Umbilical cord (tissue), 2 donors: ENCODE data around the gene SLC51A. TPM values are rescaled to one million over a fixed set of nuclear protein-coding genes. Genes with fewer than 3 reads are reported as not detected.
"Not testable (repeated sequence)": the region's sequence is repeated elsewhere in the genome, so short reads cannot be mapped to it uniquely, and the experiment has no call there.

Experiments
- DNase-seq: peaks from one replicate; pipeline ENCODE4 v3.0.0-alpha.2; 2015; ENCODE audit warnings: low spot score
- total RNA-seq: library from RNA; depleted of rRNA; stranded (reverse); fragments of >200 nt; gene quantifications from one replicate; pipeline ENCODE4 v1.2.3, GENCODE V29; 2014; ENCODE audit warnings: low replicate concordance; ENCODE audit not compliant: insufficient read depth

Gene SLC51A
- total RNA-seq, 1 donor from 2014 or later: 7.9 TPM

GRCh38 chr3:196238612-196239560, 22.6 kb downstream of the SLC51A start:
- DNase-seq: no peak

- DNase-seq: no peak
Observed at GRCh38 chr3:196240424-196240823, 24.1 kb downstream of the SLC51A start.

GRCh38 chr3:196241704-196242103, 25.4 kb downstream of the SLC51A start:
- DNase-seq: no peak

- DNase-seq: not testable (repeated sequence)
Observed at GRCh38 chr3:196244166-196244565, 27.8 kb downstream of the SLC51A start.

GRCh38 chr3:196246612-196247308, 30.4 kb downstream of the SLC51A start:
- DNase-seq: no peak

- DNase-seq: no peak
Observed at GRCh38 chr3:196251918-196252317, 35.6 kb downstream of the SLC51A start.

GRCh38 chr3:196254376-196255283, 38.3 kb downstream of the SLC51A start:
- no peak for DNase-seq

GRCh38 chr3:196255776-196256175, 39.4 kb downstream of the SLC51A start:
- no peak for DNase-seq

GRCh38 chr3:196260784-196261183, 44.5 kb downstream of the SLC51A start:
- DNase-seq: no peak

- no peak for DNase-seq
Observed at GRCh38 chr3:196263819-196264218, 47.5 kb downstream of the SLC51A start.

- DNase-seq: no peak
Observed at GRCh38 chr3:196268284-196269163, 52.2 kb downstream of the SLC51A start.

GRCh38 chr3:196270499-196270898, 54.2 kb downstream of the SLC51A start:
- DNase-seq: no peak

- DNase-seq: no peak
Observed at GRCh38 chr3:196272826-196273225, 56.5 kb downstream of the SLC51A start.

GRCh38 chr3:196273655-196274054, 57.3 kb downstream of the SLC51A start:
- DNase-seq: no peak

- DNase-seq: no peak
Observed at GRCh38 chr3:196274585-196274984, 58.3 kb downstream of the SLC51A start.

- DNase-seq: no peak
Observed at GRCh38 chr3:196275126-196275525, 58.8 kb downstream of the SLC51A start.

- DNase-seq: no peak
Observed at GRCh38 chr3:196280689-196281440, 64.5 kb downstream of the SLC51A start.

- no peak for DNase-seq
Observed at GRCh38 chr3:196281962-196282361, 65.6 kb downstream of the SLC51A start.
